LoVo (cell line): ENCODE results near the gene ECHDC1.

Source experiments
- DNase-seq: peaks from one replicate; pipeline ENCODE4 v3.0.0-alpha.2; 2016; ENCODE audit warnings: low spot score

ECHDC1 gene

DNA sequence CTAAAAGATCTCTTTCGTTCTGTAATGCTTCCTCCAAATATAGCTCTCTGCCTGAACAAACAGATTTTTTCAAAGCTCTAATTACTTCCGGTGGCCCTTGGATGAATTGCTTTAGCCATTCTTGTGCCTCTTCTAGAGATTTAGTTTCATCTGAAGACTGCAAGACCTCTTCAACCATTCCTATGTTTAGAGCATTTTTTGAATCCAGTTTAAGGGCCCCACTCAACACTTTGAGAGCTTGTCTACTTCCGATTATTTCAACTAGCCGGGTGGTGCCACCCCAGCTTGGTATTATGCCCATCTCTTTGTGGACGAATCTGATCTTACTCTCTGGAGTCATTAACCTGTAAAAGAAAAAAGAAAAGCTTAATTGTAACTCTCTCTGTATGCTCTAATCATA is 53.5 kb downstream of the ECHDC1 start:
- no peak for DNase-seq

DNA sequence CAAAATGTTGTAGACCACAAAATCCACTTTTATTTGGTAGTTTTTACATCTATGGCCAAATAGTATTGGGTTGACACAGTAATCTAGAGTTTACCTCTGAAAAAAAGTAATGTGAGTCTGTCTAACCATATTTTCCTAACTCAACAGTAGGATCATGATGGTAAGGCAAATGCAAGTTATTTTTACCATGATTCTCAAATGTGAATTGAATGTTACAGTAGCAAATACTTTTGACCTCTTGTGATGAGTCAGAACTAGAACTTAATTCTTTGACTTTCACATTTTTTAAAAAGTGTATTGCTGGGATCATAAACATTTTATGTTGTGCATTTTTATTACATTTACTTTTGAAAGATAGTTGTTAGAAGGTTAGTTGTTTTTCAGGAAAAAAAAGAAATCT is 54.7 kb downstream of the ECHDC1 start:
- no peak for DNase-seq

DNA sequence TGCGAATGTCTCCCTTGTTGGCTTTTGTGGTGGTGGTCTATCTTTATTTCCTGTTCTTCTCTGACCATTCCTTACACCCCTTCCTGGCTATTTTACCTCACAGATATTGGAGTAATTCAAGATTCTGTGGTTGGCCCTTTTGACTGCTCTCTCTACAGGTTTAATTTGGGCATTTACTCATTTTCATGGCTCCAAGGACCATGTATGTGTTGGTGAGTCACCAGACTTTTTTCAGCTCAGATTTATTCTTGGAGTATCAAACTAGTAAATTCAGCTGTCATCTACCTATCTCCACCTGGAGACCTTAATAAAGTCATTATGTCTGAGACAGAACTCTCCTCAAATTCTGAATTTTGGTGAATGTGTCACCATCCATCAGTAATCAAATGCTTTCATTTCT is 61.2 kb downstream of the ECHDC1 start:
- DNase-seq, result no peak

DNA sequence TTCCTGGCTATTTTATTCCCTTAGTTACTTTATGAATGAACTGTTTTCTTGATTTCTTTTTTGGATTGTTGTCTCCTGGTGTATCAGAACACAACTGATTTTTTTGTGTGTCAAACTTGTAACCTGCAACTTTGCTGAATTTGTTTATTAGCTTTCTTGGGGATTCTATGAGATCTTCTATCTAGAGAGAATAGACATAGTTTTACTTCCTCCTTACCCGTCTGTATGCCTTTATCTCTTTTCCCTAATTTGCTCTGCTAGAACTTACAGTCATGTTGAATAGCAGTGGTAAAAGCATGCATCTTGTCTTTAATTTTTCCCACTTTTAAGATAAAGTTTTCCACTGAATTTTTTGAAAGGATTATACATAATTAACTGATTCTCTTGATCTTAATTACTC is 63.6 kb downstream of the ECHDC1 start:
- DNase-seq, result no peak

DNA sequence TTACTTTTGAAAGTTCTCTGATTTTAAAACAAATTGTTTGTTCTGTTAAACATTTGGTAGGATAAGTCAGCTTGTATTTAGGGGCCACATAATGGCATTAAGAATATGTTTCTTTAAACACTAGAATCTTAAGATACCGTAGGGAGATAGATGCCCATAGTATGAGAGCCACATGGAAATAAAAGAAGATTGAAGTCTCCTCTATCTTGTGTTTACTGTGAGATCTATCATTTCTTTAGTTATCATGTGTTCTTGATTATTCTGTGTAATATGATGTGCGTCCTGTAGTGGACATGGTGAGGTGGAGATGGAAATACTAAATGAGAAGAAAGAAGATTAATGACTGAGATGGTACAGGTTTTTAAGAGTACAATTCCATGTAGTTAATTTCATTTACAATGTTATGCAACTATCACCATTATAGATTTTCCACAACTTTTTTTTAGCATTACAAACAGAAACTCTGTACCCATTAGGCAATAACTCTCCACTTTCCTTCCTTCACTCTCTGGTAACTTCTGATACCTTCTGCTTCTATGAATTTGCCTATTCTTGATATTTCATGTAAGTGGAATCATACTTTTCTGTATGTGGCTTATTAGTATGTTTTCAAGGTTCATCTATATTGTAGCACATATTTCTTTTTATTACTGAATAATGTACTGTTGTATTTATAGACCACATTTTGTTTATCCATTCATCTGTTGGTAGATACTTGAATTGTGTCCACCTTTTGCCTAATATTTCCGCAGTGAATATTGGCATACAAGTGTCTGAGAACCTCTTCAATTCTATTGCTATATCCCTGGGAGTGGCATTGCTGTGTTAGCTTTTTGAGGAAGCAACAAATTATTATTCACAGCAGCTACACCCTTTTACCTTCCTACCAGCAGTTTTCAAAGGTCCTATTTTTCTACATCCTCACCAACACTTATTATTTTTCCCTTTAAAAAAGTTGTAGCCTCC is 65.2 kb downstream of the ECHDC1 start:
- DNase-seq, result no peak

DNA sequence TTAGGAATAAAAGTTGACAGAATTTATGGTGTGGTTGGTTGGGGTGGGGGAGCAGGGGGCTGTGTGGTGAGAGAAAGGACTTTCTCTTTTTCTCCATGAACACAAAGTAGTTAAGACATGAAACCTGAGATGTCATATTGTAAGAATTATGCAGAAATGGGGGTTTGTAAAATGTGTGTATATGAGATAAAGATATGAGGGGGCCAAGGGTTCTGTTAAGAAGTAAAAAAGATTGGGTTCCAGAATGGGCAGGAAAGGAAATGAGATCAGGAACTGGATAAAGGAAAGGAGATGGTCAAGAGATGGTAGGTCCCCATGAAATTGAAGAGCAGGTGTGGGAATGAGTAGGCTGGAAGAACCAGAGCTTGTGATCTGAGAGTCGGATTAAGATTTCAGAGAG is 67.1 kb downstream of the ECHDC1 start:
- no peak for DNase-seq

DNA sequence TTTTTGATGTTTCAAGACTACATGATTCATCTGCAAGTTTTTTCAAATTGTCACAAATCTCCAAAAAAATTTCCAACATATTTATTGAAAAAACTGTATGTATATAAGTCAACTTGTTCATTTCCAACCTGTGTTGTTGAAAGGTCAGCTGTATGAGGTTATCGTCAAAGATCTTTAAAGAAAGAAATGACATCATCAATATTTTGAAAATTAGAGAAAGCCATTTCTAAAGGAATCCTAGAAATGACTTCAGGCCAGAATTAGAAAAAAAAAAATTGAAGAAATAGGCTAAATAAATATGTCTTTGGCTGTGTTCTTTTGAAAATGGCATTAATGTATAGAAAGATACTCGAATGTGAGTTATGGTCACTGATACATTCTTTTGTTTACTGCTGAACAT is 69.9 kb downstream of the ECHDC1 start:
- DNase-seq, result no peak

DNA sequence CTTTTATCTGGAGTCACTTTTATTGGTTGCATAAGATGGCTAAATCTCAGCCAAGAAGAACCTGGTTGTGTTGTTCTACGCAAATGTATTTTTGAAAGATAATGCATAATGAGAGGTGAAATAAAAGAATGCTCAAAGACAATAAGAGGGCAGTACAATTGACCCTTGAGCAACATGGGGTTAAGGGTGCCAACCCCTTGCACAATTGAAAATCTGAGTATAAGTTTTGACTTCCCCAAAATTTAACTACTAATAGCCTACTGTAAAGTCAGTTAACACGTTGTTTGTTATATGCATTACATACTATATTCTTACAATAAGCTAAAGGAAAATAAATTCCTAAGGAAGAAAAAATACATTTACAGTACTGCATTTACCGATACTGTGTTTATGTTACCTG is 70.8 kb downstream of the ECHDC1 start:
- DNase-seq, result no peak

DNA sequence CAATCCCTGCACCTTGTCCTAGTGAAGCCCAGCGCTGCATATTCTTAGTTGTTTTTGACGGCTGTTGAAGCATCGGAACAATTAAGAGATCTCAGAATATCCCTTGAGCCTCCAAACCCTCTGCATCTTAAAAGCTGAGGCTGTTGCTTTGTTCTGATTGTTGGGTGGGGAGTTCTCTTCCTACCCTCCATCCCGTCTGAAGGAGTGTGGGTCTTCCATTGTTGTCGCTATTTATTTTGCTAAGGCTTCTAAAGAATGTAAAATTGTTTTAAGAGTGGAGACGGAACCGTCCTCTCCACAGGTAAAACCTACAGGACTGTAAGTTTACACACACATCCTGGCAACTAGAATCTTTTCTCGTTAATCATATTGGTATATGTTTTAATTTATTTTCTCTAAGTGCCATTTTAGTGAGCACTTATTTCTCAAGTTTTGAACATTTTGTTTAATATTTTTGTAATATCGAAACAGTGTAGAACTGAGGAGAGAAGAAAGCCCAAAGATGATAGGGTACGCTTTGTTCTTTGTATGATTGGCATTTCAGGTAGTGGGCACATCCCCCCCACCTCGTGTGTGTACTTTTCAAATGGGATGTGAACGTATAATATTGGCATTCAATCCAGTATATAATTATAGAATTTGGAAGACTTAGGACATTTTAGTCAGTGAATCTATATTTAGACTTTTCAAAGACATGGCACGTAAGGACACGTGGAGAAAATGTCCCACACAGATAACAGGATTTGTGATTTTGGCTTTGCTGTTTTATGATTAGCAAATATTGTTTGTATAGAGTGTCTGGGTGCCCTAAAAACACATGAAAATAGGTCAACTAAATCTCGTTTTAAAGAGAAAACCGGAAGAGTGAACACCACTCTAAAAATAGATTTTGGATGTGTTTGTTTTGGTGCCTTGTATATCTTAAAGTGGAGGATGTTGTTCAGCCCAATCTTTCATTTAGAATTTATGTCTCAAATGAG is 75.5 kb downstream of the ECHDC1 start:
- no peak for DNase-seq

DNA sequence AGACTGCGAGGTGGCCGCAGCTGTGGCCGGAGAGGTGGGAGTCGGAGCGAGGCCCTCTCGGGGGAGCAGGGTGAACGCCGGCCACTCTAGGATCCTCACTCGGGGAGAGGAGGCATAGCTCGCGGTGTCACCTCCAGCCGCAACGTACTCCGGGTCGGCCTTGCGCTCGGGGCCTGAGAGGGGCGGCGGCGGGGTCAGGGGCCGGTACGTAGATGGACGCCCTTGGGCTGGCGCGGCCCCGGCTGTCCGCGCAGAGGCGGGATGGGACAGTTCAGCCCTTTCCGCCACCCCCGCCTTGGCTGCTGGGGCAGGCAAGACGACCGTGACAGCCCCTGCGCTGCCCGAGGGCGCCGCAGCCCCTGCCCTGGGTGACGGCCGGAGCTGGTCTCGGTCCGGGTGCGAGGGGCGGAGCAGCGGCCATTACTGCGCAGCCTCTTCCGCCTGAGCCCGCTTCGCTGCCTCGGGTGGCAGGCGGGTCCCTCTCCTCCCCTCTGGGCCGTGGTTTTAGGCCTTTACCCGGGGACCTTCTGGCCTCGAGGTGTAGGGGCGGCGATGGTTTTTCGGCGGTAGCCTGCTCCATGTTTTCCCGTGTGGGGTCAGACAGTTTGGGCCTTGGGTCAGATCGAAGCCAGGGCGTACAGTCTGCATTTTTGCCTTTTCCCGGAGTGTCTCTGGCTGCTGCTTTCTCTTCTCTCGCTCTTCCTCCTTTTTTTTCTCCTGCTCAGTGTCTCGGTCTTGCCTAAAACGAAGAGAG is 76.3 kb downstream of the ECHDC1 start:
- peak; percentile 56 for DNase-seq

DNA sequence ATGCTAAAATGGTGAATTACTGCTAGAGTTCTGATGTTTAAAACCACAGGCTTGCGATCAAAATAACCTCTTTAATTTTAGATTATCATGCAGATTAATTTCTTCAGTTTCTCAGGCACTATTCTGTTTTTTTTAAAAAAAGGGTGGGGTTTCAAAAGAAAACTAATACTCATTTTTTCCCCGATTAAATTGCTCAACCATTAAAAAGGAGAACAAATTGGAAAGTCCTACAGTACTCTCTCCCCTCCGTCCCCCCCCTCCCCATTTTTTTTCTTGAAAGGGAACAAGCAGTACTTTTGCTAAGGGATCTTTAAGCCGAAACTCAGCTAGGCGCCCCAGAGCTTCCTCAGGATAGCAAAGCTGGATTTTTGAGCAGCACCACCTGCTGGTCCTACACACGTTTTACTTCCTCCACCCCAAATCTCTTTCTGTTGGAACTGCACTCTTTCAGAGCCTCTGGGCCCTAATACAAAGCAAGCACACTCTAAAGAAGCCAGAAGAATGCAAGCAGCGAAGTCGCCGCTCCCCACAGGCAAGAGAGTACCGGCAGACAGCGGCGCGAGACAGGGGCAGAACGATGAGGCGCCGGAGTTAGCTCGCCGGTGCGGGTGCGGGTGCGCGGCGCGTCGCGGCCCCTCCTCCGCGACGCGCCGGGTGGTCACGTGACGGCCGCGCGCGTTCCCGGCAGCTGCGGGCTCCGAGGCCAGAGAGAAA is 77.1 kb downstream of the ECHDC1 start, which contains the start of gene RNF146:
Gene RNF146, plus strand, starts transcription at position 687 of the 714 bp plus-strand sequence. CDS start 13,475 bp downstream, outside the sequence.
- peak; percentile 84 for DNase-seq

DNA sequence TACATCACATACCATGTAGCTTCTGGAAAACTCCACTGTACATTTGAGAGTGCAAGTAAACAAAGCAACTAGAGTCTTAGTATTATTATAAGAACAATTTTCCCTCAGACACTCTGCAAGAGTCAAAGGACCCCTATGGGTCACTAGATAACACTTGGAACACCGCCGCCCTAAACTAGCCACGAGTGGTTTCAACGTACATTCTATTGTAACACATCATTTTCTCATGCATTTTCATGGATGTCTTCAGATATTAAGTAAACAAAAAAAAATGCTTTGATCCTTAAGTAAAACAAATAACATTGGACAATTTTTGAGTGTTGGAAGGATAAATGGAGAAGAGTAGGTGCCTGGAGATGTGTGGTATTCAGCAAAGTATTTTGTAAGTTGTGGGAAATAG is 79.9 kb downstream of the ECHDC1 start:
- no peak for DNase-seq

DNA sequence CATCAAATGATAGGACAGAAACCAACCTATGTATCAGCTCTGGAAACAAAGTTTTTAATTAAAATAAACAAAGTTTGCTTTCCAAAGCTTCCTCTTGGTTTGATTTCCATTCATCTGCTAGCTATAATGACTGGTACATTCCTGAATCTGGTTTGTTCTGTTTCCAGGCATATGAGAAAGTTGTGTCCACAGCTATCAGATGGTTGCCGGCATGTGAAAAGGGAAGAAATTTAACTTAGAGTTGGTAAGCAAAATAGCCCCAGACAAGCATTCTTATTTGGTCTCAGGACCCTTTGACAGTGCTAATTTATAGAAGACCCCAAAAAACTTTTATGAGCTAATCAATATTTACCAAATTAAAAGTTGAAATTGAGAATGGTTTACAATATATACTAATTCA is 80.5 kb downstream of the ECHDC1 start:
- DNase-seq, result no peak

DNA sequence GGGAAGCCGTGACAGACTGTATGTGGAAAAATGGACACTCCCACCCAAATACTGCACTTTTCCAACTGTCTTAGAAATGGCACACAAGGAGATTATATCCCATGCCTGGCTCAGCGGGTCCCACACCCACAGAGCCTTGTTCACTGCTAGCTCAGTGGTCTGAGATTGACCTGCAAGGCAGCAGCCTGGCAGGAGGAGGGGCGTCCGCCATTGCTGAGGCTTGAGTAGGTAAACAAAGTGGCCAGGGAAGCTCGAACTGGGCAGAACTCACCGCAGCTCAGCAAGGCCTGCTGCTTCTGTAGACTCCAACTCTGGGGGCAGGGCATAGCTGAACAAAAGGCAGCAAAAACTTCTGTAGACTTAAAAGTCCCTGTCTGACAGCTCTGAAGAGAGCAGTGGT is 88.1 kb downstream of the ECHDC1 start:
- no peak for DNase-seq

DNA sequence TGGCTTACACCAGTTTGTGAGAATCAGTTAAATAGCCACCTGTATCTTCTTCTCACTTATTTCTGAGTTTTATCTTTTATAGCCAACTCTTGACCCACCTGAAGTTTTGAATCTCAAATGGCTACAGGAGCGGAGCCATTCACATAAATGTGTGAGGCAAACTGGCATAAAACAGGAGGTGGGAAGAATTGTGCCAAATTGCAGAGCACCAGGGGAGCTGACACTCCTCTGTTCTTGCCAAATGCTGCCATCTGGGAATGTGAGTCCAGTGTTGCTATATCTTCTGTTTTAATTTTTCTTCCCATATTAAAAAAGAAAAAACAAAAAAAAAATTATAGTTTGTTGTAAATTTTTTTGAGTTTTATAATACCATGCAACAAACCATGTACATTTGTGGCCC is 93.8 kb downstream of the ECHDC1 start:
- DNase-seq, result no peak

DNA sequence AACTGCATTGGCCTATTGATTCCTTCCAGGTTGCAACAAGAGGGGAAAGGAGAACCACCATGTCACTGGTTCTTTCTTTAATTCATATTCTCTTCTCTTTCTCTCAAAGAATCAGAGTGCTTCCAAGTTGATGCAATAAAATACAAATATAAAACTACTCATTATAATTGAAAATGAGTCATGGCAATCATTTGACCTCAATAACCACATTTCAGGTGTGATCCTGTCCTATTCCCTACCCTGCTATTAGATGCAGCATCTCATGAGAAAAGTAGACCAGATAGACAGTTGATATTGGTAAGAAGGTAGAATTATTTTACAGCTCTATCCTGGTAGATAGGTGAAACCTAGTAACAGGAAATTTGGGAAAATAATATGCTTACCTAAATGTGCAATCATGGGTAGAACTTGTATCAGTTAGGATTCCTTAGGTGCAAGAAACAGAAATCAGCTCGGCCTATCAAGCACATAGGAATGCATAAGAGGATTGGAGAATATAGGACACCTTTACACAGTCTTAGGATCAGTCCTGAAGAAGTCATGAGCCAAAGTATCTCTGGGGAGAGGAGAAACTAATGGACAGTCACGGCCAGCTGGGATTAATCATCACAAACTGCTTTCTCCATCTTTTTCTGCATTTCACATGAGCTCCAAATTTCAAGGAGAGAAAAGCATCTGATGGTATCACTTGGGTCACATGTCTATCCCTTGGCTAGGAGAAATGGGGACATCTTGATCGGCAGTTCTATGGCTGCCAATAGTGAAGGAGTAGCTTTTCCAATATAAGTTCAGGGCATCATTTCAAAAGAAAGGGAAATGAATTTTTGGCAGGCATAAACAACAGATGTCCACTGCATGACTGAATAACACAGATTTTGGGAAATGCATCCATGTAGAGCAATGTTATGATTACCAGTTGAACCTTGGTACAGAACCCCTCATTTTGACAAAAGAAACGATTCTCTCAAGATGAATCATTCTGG is 96.0 kb downstream of the ECHDC1 start:
- no peak for DNase-seq

DNA sequence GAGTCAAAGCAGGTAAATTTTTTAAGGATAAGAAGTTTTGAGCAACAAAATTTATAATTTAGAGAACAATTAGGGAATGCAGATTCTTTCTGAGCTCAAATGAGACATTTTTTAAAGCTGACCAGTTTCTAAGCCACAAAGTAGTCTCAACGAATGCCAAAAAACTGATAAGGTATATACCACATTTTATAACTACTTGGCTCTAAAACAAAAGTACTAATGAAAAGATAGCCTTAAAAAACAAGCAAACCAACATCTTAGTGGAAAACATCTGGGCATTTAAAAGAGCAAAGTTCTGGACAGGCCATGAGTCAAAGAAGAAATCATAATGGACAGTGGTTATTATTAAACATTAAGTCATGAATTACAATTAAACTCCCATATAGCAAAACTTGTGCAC is 99.9 kb downstream of the ECHDC1 start:
- DNase-seq, result no peak
